H1 (cell line): Measurements from ENCODE around the gene FHIT. TPM values are rescaled to one million over a fixed set of nuclear protein-coding genes. Genes with fewer than 3 reads are reported as not detected.

ENCODE experiments used
- CBX8 ChIP-seq: fragments of 300-800, 300-1000 bp; sonication (generic); IDR thresholded peaks from 2 replicates; pipeline ENCODE4 v1.7.1; 2016; ENCODE audit warnings: low read depth, low read length, borderline replicate concordance
- CEBPB ChIP-seq: IDR thresholded peaks from 2 replicates; pipeline ENCODE4 v1.6.1; 2012; ENCODE audit warnings: low read depth, low read length
- CHD7 ChIP-seq: fragments of 300-600 bp; sonication (generic); IDR thresholded peaks from 2 replicates; pipeline ENCODE4 v1.7.1; 2012; ENCODE audit warnings: low read length, moderate library complexity, mild to moderate bottlenecking, inconsistent platforms; ENCODE audit not compliant: insufficient replicate concordance
- RFX5 ChIP-seq: IDR thresholded peaks from 2 replicates; pipeline ENCODE4 v1.6.1; 2011; ENCODE audit warnings: low read depth, low read length, improper control_type of control experiment, borderline replicate concordance
- SIRT6 ChIP-seq: IDR thresholded peaks from one replicate; pipeline ENCODE4 v1.7.1; 2012; ENCODE audit warnings: low read length, inconsistent platforms
- SP4 ChIP-seq: IDR thresholded peaks from 2 replicates; pipeline ENCODE4 v1.6.1; 2012; ENCODE audit warnings: low read length, inconsistent platforms
- polyA plus RNA-seq, 7 experiments: library from polyadenylated mRNA; depleted of rRNA in 3 of 7; stranded (reverse) in 5 of 7; unstranded in 2 of 7; fragments of >200 nt in 5 of 7; fragments of 200-250 nt in 2 of 7; gene quantifications; 1 replicate in 5 of 7; 2 replicates in 1 of 7; 4 replicates in 1 of 7; pipeline versions ENCODE4 v1.2.1 to v1.2.3, GENCODE V29; 2011 to 2013; ENCODE audit warnings: missing spikeins in 2 of 7, mixed read lengths in 2 of 7
- total RNA-seq: library from RNA; stranded (reverse); fragmentation: NEBNext Ultra II Directional; extraction: Animal tissue kit (Norgen Biotek cat#: 25700); gene quantifications from 2 replicates; pipeline ENCODE4 v1.2.1, GENCODE V29; 2021

The FHIT gene
- total and polyA plus RNA-seq, 2 of the 8 experiments (the other 6 are each of a cell fraction or from before 2014, with no cell fraction given), result 1.2 to 3.2 TPM

- TF ChIP-seq CHD7 (no peak), SP4 (no peak), CBX8 (no peak), SIRT6 (no peak), CEBPB (no peak), RFX5 (no peak)
Observed at GRCh38 chr3:60055765-60056164, 1195.5 kb downstream of the FHIT start (continued).
